ENCODE data around the gene TMEM98.
"Not testable (repeated sequence)": the region's sequence is repeated elsewhere in the genome, so short reads cannot be mapped to it uniquely, and the experiment has no call there.

The TMEM98 gene

DNA sequence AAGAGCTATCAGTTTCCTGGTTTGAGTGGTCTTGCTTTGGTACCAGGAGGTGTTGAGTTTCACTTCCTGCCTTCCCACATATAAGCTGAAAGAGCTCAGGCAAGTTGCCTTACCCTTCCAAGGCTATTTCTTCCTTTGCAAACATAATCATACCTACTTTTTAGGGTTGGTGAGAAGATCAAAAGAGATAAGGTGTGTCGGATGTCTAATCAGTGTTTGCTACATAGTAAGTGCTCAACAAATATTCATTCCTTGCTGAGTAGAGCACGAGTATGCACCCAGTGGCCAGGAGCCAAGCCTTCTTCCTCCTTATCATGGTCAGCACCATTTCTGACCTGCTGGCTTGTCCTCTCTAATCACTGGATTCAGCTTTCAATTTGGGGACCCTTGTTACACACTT, 12.7 kb upstream of the TMEM98 start:
- POLR2A ChIA-PET (ENCODE audit: low non-redundant PET) = no interaction called here
- no peak overlapping the region for H3K27ac ChIP-seq
- TF ChIP-seq, protein P1, sequence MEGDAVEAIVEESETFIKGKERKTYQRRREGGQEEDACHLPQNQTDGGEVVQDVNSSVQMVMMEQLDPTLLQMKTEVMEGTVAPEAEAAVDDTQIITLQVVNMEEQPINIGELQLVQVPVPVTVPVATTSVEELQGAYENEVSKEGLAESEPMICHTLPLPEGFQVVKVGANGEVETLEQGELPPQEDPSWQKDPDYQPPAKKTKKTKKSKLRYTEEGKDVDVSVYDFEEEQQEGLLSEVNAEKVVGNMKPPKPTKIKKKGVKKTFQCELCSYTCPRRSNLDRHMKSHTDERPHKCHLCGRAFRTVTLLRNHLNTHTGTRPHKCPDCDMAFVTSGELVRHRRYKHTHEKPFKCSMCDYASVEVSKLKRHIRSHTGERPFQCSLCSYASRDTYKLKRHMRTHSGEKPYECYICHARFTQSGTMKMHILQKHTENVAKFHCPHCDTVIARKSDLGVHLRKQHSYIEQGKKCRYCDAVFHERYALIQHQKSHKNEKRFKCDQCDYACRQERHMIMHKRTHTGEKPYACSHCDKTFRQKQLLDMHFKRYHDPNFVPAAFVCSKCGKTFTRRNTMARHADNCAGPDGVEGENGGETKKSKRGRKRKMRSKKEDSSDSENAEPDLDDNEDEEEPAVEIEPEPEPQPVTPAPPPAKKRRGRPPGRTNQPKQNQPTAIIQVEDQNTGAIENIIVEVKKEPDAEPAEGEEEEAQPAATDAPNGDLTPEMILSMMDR (conservative IDR thresholded peaks at IDR 0.05; ENCODE audit: low read depth) = no peak
- CTCF ChIA-PET = no interaction called here
- no peak for DNase-seq (ENCODE audit: low spot score)

DNA sequence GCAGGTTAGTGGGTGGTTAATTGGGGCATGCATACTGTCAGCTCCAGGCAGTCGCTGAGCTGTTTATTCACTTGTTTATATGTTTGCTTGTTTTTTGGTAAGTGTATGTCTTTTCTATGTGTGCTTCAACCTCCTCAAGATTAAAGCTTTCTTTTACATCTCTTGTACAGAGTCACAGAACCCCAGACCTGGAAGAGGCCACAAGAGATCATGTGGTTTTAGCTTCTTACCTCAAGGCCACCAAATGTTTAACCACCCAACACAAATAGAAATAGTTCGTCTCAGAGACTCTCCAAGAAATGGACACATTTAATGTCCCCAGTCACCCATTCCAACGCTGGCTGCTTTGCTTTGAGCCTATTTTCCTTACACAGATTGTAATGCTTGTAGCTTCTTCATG, 11.8 kb upstream of the TMEM98 start:
- DNase-seq (ENCODE audit: low spot score) = no peak
- H3K27ac ChIP-seq = no peak overlapping the region
- ChIA-PET CTCF (no interaction called here), POLR2A (ENCODE audit: low non-redundant PET) (no interaction called here)
- TF ChIP-seq, protein P1 (conservative IDR thresholded peaks at IDR 0.05; ENCODE audit: low read depth) = no peak

DNA sequence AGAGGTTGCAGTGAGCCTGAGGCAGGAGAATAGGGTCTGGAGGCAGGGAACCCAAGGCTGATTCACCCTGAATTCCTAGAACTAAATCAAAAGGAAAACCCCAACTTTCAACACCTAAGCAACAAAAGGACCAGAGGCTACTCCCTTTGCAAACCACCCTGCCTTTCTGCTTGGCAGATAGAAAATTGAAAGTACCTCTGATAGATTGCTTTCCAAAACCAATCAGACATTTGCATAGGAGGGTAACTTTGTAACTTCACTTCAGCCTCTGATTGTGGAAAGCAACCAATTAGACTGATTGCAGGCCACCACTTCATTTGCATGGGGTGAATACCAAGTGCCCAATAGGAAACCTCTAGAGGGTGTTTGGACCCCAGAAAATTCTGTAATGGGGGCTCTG, 10.9 kb upstream of the TMEM98 start:
- no peak overlapping the region for H3K27ac ChIP-seq
- DNase-seq (ENCODE audit: low spot score) = no peak
- TF ChIP-seq, protein P1 (conservative IDR thresholded peaks at IDR 0.05; ENCODE audit: low read depth) = no peak
- ChIA-PET CTCF (no interaction called here), POLR2A (ENCODE audit: low non-redundant PET) (no interaction called here)

DNA sequence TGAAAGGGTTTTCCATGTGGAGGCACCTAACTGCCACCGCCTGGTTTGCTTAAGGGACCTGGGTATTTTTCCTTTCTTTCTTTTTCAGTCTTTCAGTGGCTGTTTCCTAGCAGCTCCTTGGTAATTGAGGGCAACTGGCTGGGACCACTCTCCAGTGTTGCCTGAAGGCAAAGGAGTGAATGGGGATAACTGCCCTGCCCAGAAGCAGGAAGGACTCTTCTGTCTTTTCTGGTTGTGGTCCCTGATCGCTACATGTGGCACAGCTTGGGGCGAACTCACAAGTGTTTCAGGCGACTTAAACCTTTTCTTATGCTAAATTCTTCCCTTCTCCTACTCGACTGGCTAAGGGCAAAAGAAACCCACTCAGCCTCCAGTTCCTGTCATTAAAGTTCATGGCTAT, 10.1 kb upstream of the TMEM98 start:
- DNase-seq (ENCODE audit: low spot score) = no peak
- CTCF ChIA-PET = no interaction called here
- POLR2A ChIA-PET (ENCODE audit: low non-redundant PET) = no interaction called here
- no peak overlapping the region for H3K27ac ChIP-seq
- TF ChIP-seq, protein P1 (conservative IDR thresholded peaks at IDR 0.05; ENCODE audit: low read depth) = no peak

DNA sequence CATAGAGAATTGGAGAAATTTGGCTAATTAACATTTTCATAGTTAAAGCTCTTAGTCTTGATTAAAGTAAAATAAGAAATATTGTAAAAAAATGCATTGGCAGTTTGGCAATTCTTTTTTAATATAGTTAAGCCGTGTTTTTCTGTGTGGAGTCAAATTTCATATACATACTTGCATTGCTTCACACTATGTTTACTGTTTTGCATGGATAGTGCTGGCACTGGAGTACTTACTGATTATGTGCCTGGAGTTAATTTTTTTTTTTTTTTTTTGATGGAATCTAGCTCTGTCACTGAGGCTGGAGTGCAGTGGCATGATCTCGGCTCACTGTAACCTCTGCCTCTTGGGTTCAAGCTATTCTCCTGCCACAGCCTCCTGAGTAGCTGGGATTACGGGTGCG, 8.1 kb upstream of the TMEM98 start:
- POLR2A ChIA-PET (ENCODE audit: low non-redundant PET); DNase-seq (ENCODE audit: low spot score); CTCF ChIA-PET; H3K27ac ChIP-seq: not testable (repeated sequence)

DNA sequence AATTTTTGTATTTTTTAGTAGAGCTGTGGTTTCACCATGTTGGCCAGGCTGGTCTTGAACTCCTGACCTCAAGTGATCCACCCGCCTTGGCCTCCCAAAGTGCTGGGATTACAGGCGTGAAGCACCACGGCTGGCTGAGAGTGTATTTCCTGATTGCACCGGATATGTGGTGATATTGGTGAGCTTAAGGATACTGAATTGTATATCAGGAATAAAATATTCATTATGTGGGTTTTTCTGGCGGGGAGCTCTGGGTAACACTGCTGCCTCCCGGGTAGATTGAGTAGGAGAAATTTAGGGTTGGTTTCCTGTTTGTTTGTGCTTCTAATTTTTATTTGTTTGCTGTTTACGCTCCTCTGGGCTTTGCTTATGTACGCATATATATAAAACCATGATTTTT, 7.7 kb upstream of the TMEM98 start:
- POLR2A ChIA-PET (ENCODE audit: low non-redundant PET) = no interaction called here
- TF ChIP-seq, protein P1 (conservative IDR thresholded peaks at IDR 0.05; ENCODE audit: low read depth) = no peak
- CTCF ChIA-PET = no interaction called here

DNA sequence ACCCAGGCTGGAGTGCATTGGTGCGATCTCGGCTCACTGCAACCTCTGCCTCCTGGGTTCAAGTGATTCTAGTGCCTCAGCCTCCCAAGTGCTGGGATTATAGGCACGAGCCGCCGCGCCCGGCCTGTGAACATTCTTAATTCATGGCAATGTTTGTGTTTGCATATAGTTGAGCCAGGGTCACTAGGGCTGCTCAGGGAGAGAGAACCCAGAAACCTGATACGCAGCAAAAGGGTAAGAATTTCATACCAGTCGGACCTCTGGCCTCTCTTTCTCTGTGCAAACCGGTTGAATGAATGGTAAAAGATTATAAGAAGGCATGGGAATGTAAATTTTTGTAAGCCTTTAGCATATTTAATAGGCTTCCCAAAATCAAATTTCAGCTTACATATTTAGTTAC, 6.9 kb upstream of the TMEM98 start:
- TF ChIP-seq, protein P1 (conservative IDR thresholded peaks at IDR 0.05; ENCODE audit: low read depth) = no peak
- ChIA-PET CTCF (no interaction called here), POLR2A (ENCODE audit: low non-redundant PET) (no interaction called here)
- H3K27ac ChIP-seq = no peak overlapping the region
- no peak for DNase-seq (ENCODE audit: low spot score)

More for the DNA sequence above, 7.7 kb upstream of the TMEM98 start:
- H3K27ac ChIP-seq = no peak overlapping the region
- no peak for DNase-seq (ENCODE audit: low spot score)

DNA sequence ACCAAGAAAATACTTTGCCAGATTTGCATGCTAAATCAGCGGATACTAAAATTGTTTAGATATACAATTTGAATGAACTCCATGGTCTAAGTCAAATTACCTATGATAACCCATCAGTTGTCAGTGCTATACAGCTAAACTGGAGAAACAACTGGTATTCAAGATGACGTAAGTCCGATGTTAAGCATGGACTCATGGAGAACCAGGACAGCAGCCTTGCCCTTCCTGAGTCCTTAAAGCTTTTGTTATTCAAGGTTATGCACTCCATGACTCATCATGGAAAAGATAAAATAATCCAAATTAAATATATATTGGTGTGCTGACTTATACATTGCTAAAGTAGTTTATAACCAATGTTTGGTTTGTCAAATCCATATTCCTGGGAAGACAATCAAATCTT, 4.0 kb upstream of the TMEM98 start:
- DNase-seq (ENCODE audit: low spot score); H3K27ac ChIP-seq; CTCF ChIA-PET; POLR2A ChIA-PET (ENCODE audit: low non-redundant PET): not testable (repeated sequence)

All from RWPE1 (cell line).